Erythroblast (primary cell): ENCODE data around the gene DNAJC5G.

Source experiments
- GATA1 ChIP-seq: IDR thresholded peaks from 2 replicates; pipeline ENCODE4 v1.6.1; 2011; ENCODE audit warnings: low read depth, mild to moderate bottlenecking, control low read depth, low read length, moderate library complexity
- POLR2A ChIP-seq: IDR thresholded peaks from 2 replicates; pipeline ENCODE4 v1.6.1; 2011; ENCODE audit warnings: mild to moderate bottlenecking, low read length

DNA sequence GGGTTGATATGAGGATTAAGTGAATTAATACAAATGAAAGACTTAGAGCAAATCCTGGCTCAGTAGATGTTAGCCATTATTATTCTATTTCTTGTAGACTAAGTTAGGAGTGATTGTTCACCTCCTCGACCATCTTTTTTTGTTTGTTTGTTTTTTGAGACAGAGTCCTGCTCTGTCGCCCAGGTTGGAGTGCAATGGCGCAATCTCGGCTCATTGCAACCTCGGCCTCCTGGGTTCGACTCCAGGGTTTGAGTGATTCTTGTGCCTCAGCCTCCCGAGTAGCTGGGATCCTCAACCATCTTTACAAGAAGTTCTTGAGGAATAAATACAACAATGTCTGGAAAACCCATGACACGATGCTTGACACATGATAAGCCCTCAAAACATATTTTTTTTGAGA is 19.7 kb downstream of the DNAJC5G start:
- TF ChIP-seq POLR2A (no peak), GATA1 (no peak)
